ENCODE results near the gene CCDC3. TPM values are rescaled to one million over a fixed set of nuclear protein-coding genes. Genes with fewer than 3 reads are reported as not detected.
A peak's percentile ranks its signal among the peaks of the same experiment; 100 is the strongest.

CCDC3 gene
- total RNA-seq, 2 donors from 2014 or later, result 8.7 to 25.5 TPM

GRCh38 chr10:12971001-12971788 is 30.3 kb downstream of the CCDC3 start:
- intact Hi-C loops (cut with DNase I), result no loop called here
- ATAC-seq (peak; percentile 36 to 74), DNase-seq (no peak)

GRCh38 chr10:12969951-12970350 is 31.6 kb downstream of the CCDC3 start:
- ATAC-seq, result no peak
- intact Hi-C loops (cut with DNase I), result no loop called here
- DNase-seq, result no peak

GRCh38 chr10:12966067-12966466 is 35.4 kb downstream of the CCDC3 start:
- no peak for ATAC-seq
- intact Hi-C loops (cut with DNase I), result no loop called here
- DNase-seq, result no peak

- intact Hi-C loops (cut with DNase I), result no loop called here
- ATAC-seq (no peak), DNase-seq (no peak)
Measured at GRCh38 chr10:12965571-12965970, 35.9 kb downstream of the CCDC3 start.

- intact Hi-C loops (cut with DNase I), result no loop called here
- ATAC-seq (no peak), DNase-seq (no peak)
Measured at GRCh38 chr10:12962556-12962955, 39.0 kb downstream of the CCDC3 start.

- no peak for DNase-seq
- intact Hi-C loops (cut with DNase I), result no loop called here
Measured at GRCh38 chr10:12961416-12962205, 39.9 kb downstream of the CCDC3 start.

GRCh38 chr10:12960941-12961340 is 40.6 kb downstream of the CCDC3 start:
- intact Hi-C loops (cut with DNase I), result no loop called here
- DNase-seq (no peak), ATAC-seq (peak; percentile 17 to 44)

More at GRCh38 chr10:12961416-12962205, 39.9 kb downstream of the CCDC3 start:
- ATAC-seq, result peak; percentile 33 to 67

- peak; percentile 71 for ATAC-seq
- DNase-seq, result peak; percentile 49
- intact Hi-C loops (cut with DNase I), result no loop called here
Measured at GRCh38 chr10:12960334-12960898, 41.1 kb downstream of the CCDC3 start.

GRCh38 chr10:12958546-12959110 is 42.9 kb downstream of the CCDC3 start:
- ATAC-seq, result no peak
- no peak for DNase-seq
- intact Hi-C loops (cut with DNase I), result no loop called here

- intact Hi-C loops (cut with DNase I), result no loop called here
- ATAC-seq (no peak), DNase-seq (no peak)
Measured at GRCh38 chr10:12957081-12957480, 44.4 kb downstream of the CCDC3 start.

- DNase-seq, result no peak
- intact Hi-C loops (cut with DNase I), result no loop called here
- ATAC-seq, result peak in 1 of 2 donors; percentile 21
Measured at GRCh38 chr10:12954866-12955265, 46.6 kb downstream of the CCDC3 start.

GRCh38 chr10:12950583-12951128 is 50.9 kb downstream of the CCDC3 start:
- intact Hi-C loops (cut with DNase I), result no loop called here
- ATAC-seq (no peak), DNase-seq (no peak)

- no peak for DNase-seq
- intact Hi-C loops (cut with DNase I), result no loop called here
- ATAC-seq, result no peak
Measured at GRCh38 chr10:12949248-12949647, 52.3 kb downstream of the CCDC3 start.

GRCh38 chr10:12947741-12948140 is 53.8 kb downstream of the CCDC3 start:
- ATAC-seq (no peak), DNase-seq (no peak)
- intact Hi-C loops (cut with DNase I), result no loop called here

GRCh38 chr10:12946372-12946771 is 55.1 kb downstream of the CCDC3 start:
- intact Hi-C loops (cut with DNase I), result no loop called here
- no peak for ATAC-seq

GRCh38 chr10:12945690-12946359 is 55.7 kb downstream of the CCDC3 start:
- DNase-seq (no peak), ATAC-seq (peak in 1 of 2 donors; percentile 19)
- intact Hi-C loops (cut with DNase I), result no loop called here

More at GRCh38 chr10:12946372-12946771, 55.1 kb downstream of the CCDC3 start:
- DNase-seq, result no peak

GRCh38 chr10:12944931-12945330 is 56.6 kb downstream of the CCDC3 start:
- DNase-seq, result no peak
- intact Hi-C loops (cut with DNase I), result no loop called here
- ATAC-seq, result no peak

GRCh38 chr10:12943425-12943824 is 58.1 kb downstream of the CCDC3 start:
- intact Hi-C loops (cut with DNase I), result no loop called here
- ATAC-seq, result no peak
- DNase-seq, result no peak

GRCh38 chr10:12941966-12942365 is 59.5 kb downstream of the CCDC3 start:
- DNase-seq (no peak), ATAC-seq (no peak)
- intact Hi-C loops (cut with DNase I), result no loop called here

Measured in left cardiac atrium (tissue), 4 donors.